PC-9 (cell line): ENCODE measurements around the gene CSNK2A2.

ENCODE experiments used
- EZH2 ChIP-seq: fragments of 200-600 bp; sonication (generic); IDR thresholded peaks from 2 replicates; pipeline ENCODE4 v1.8.0; 2017; ENCODE audit warnings: antibody characterized with exemption, low read depth
- TF ChIP-seq, protein P1 (sequence below): fragments of 200-600 bp; sonication (generic); conservative IDR thresholded peaks from 2 replicates; pipeline ENCODE4 v1.6.1; 2017; ENCODE audit warnings: mixed run types, antibody characterized with exemption, mild to moderate bottlenecking, moderate library complexity

DNA sequence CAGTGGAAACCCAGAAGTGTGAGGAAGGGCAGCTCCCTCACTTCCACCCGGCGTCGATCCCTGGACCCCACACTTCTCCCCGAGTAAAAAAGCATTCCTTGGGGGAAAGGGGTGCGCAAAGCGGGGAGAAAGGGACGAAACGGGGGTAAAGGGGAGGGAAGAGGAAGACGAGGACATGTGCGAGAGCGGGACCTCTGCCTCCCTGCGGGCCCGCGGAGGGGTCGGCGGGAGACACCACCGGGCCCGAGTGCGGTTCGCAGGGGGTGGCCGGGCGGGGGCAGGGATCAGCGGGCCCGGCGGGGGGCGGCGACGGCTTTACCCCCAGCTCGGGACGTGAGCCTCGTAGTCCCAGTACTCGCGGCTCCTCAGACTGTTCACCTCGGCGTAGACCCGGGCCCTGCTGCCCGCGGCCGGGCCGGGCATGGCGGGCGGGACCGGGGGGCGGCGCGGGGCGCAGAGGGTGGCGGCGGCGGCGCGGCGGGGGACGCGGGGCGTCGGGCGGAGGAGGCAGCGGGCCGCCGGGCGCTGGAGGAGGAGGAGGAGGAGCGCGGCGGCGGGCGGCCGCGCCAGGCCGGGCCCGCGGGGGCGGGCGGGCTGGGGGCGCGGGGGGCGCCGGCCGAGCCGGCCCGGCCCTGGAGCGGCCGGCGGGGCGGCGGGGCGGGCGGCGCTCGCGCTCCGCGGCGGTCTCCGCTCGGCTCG is 443 bp downstream of the CSNK2A2 start:
- TF ChIP-seq, protein P1, sequence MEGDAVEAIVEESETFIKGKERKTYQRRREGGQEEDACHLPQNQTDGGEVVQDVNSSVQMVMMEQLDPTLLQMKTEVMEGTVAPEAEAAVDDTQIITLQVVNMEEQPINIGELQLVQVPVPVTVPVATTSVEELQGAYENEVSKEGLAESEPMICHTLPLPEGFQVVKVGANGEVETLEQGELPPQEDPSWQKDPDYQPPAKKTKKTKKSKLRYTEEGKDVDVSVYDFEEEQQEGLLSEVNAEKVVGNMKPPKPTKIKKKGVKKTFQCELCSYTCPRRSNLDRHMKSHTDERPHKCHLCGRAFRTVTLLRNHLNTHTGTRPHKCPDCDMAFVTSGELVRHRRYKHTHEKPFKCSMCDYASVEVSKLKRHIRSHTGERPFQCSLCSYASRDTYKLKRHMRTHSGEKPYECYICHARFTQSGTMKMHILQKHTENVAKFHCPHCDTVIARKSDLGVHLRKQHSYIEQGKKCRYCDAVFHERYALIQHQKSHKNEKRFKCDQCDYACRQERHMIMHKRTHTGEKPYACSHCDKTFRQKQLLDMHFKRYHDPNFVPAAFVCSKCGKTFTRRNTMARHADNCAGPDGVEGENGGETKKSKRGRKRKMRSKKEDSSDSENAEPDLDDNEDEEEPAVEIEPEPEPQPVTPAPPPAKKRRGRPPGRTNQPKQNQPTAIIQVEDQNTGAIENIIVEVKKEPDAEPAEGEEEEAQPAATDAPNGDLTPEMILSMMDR, result no peak
- TF ChIP-seq EZH2, result no peak
